ENCODE measurements around the gene PCA3. TPM values are rescaled to one million over a fixed set of nuclear protein-coding genes. Genes with fewer than 3 reads are reported as not detected.

Gene PCA3
- total RNA-seq, 1 donor from 2014 or later = 0.18 TPM

DNA sequence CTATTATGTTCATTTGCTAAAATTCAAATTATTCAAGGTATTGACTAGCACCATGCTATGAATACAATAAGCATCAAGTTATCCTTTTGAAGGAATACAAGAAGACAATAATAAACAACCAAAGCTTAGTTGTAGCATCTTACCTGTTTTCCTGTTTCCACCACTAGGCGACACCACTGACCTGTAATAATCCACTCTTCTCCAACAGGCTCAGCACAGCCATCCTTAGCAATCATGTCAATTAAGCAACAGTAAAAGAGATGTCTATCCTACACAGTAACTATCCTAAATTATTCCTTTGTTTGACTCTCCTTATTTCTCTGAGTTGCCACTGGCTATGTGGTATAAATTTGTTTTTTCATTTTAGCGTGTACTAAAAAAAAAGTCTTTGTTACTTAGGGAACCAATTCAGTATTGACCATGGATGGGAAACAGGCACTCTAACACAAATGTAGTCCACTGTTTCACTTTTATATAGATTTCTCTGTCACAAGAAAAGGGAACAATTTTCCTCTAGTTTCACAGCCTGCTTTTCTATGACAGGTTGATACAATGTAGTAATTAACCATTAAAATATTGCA is 46.2 kb downstream of the PCA3 start:
- intact Hi-C loops (cut with DNase I) = no loop called here
- ATAC-seq = no peak
- no peak for DNase-seq (ENCODE audit: low spot score)

DNA sequence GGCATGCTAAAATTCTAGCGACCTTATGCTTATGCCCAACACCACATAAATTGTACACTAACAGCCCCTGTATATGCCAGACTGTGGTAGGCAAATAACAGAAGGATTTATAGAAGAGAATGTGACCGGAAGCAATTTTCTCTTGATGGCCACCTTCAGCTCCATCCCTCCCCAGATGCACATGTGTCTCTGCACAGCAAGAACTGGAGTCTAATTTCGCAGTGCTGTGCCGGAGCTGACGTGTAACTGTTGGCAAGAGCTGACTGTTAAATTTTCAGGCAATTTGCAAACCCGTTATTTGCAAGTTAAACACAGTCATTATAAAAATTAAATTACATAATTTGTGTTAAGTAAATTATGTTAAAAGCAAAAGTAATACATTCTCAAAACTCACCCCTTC is 48.4 kb downstream of the PCA3 start:
- no peak for DNase-seq (ENCODE audit: low spot score)

DNA sequence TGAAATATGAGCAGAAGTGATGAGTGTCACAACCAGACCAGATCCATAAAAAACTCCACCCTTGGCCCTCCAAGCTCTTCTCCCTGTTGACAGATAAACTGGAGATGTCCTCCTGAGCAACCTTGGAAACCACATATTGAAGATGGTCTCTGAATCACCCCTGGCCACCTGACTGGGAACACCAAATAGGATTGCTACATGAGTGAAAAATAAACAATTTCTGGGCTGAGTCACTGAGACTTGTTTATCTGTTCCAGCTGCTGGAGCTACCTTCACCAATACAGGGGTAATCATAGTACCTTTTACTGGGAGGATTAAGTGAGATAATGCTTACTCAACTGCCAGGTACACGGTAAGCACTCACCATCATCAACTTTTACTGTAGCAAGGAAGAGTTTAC is 53.3 kb downstream of the PCA3 start:
- intact Hi-C loops (cut with DNase I) = no loop called here
- no peak for DNase-seq (ENCODE audit: low spot score)
- ATAC-seq = no peak

More for the DNA sequence above, 48.4 kb downstream of the PCA3 start:
- ATAC-seq = no peak
- intact Hi-C loops (cut with DNase I) = no loop called here

DNA sequence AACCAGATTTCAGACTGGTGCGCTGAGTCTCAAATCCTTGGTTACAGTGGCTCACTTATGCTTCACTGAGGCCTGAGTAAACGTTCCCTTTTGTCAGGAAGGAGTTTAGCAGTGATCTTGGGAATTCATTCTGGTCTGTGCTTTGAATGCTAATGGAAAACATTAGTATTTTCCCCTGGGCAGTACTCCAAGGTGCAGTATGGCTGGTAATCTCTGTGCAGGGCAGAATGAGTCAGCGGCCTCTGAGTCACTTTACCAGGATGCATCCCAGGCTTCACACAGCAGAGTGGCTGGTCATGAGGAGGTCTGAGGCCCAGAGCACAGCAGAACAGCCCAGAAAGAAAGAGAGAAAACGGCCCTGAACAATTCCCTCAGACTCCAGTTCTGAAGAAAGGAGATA is 54.0 kb downstream of the PCA3 start:
- peak; percentile 91 for ATAC-seq
- peak; percentile 65 for DNase-seq (ENCODE audit: low spot score)
- intact Hi-C loops (cut with DNase I) = no loop called here

DNA sequence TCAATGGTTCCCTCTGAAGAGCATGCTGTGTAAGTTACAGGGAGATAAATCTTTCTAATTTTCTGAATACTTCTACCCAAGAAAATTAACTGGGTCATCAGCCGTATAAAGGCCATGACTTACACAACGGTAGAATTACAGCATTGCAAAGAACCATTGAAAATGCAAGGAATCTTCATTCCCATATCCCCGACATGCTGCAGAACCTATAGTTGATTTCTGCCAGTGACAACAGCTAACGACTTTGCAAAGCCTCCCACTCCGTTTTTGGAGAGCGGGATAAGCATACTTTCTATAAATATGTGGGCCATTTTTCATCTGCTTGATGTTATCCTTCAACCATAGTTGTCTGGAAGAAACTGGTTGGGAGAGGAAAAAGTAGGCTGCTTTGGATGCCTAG is 56.2 kb downstream of the PCA3 start:
- DNase-seq (ENCODE audit: low spot score) (no peak), ATAC-seq (no peak)
- intact Hi-C loops (cut with DNase I) = no loop called here

DNA sequence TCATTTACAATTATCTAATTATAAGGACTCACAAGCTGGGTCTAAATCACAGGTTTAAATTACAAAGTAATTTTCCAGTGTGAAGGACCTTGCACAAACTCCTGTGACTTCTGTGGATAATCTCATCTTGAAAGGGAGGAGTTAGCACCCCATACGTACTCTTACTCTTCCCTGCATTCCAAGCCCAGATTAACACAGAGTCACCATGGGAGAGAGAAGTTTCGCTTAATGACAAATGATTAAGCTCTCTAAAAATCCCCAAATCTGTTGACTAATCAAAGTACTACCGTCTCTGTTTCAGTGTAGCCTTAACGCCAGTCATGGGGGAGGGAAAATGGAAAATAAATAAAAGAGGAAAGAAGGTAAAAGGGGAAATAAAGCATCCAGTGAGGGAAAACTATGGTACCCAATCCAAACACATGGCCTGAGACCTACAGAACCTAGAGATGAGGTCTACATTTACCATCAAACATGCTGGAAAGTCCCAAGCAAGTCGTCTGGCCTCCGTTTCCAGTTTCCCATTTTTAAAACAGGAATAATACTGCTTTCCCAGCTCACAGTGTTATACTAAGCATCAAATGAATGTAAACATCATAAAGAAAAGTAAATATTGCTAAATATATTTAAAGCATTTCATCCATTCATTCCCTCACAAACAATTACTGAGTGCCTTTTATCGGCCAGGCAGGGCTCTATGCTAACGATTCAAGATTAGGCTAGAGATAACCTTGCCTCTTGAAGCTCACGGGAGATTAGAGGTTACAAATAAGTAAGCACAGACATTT is 63.2 kb downstream of the PCA3 start:
- ATAC-seq (no peak), DNase-seq (ENCODE audit: low spot score) (no peak)
- intact Hi-C loops (cut with DNase I) = no loop called here

DNA sequence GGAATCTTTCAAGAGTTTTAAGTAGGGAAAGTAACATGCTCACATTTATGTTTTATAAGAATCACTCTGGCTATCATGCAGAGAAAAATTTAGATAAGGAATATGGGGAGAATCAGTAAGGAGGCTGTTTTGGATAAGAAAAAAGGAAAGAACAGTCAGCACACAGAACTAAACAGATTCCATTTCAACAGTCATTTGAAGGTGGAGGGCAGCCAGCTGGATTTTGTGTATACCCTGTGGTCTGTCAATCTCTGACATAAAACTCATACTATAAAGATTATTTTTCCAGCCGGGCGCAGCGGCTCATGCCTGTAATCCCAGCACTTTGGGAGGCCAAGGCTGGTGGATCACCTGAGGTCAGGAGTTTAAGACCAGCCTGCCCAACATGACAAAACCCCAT is 64.2 kb downstream of the PCA3 start:
- intact Hi-C loops (cut with DNase I) = no loop called here
- no peak for DNase-seq (ENCODE audit: low spot score)
- ATAC-seq = no peak

DNA sequence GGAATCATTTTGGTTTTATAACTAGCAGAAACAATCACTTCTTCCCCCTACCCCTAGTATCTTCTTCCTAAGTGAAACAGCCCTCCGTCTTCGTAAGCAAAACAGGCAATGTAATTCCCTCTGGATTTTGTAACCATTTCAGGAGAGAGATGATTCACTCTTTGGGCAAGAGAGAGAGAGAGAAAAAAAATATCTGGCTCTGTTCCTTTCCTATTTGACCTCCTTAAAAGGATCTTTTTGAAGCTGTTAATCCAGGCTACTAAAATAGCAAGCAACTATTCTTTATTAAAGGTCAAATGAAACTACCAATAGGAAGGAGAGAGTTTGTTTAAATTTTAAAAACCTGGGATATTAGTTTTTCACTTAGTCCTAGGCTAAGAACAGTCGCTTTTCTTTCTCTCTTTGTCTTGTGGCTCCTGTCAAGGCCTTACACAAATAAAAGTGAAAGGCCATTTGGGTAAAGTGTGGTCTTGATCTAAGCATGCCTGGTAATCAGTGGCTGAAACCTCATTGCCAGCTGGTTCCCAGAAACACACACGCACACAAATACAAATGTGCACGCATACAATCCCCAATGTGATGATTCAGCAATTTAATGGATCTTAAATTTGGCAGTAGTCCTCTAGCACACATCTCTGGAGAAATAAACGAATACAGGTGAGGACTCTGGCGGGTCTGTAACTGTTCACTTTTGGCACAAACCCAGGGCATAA is 71.5 kb downstream of the PCA3 start:
- ATAC-seq (peak; percentile 87), DNase-seq (ENCODE audit: low spot score) (no peak)
- intact Hi-C loops (cut with DNase I) = no loop called here

Other genes starting within 250 kb of the PCA3 start
- gene PRUNE2, start 141.7 kb downstream of the PCA3 start, total RNA-seq = 55.3 TPM

Measured in sciatic nerve (tissue), 2 donors.